GM12875 (cell line): Measurements from ENCODE around the gene FTSJ1.

ENCODE experiments used
- H3K4me3 ChIP-seq: one replicate; pipeline ENCODE4 v1.5.1; 2011; ENCODE audit warnings: low read depth, low read length, control low read depth
- CTCF ChIP-seq: IDR thresholded peaks from 2 replicates; pipeline ENCODE4 v1.5.1; 2011; ENCODE audit warnings: low read depth, mild to moderate bottlenecking, control low read depth, inconsistent platforms, low read length, moderate library complexity, borderline replicate concordance; ENCODE audit not compliant: insufficient read depth

The FTSJ1 gene

GRCh38 chrX:48472851-48473703, 2.9 kb upstream of the FTSJ1 start:
- no peak overlapping the region for H3K4me3 ChIP-seq
- TF ChIP-seq CTCF = no peak

GRCh38 chrX:48473704-48473990, 2.4 kb upstream of the FTSJ1 start:
- TF ChIP-seq CTCF = no peak
- no peak overlapping the region for H3K4me3 ChIP-seq

- no peak overlapping the region for H3K4me3 ChIP-seq
- TF ChIP-seq CTCF = peak; percentile 33; the same call in 1 of the 2 replicates
Observed at GRCh38 chrX:48474127-48474526, 1.9 kb upstream of the FTSJ1 start.

DNA sequence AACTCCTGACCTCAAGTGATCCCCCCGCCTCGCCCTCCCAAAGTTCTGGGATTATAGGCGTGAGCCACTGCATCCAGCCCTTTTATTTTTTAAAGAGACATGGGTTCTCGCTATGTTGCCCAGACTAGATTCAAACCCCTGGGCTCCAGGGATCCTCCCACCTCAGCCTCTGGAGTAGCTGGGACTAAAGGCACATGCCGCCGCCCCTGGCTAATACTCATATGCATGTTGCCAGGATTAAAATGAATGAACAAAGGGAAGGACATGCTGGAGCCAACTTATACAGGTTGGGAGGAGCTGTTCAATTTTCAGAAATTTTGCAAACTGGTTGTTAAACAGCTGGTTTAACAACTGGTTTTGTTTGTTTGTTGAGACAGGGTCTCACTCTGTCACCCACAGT, 1.4 kb upstream of the FTSJ1 start:
- no peak overlapping the region for H3K4me3 ChIP-seq
- no peak for TF ChIP-seq CTCF

DNA sequence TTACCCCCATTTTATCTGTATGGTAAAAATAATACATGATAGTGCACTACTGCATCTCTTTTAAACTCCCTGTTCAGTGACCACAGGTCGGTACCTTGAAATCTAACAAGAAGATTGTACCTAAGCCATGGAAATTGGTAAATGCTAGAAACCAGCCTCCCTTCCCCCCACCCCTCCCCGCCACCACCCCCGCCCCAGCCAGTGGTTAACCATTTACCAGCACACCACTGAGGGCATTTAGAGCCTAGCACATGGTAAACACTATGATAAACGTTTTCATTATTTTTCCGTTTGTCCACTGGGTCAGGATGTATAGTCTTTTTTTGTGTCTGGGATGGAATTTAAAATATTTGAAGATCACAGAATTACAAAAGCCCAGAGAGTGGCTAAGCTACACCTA, 703 bp upstream of the FTSJ1 start:
- H3K4me3 ChIP-seq = peak overlapping the region; percentile 74
- no peak for TF ChIP-seq CTCF

DNA sequence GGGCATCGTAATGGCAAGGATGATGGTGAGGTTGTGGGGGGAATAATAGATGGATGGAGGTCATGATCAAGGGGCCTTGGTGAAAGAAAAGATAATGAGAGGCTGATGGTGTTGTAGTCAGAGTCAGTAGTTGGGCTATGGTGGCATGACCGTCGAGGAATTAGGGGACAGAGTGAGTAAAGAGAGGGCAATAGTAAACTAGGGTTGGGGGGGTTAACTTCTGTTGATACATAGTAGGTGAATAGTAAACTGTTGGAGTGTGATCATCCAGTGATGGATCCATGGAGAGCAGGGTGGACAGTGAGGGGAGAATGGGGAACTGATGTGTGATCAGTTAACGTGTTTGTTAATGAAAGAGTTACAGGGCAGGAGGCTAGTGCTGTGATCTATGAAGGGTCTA, 920 bp downstream of the FTSJ1 start:
- H3K4me3 ChIP-seq = peak overlapping the region; percentile 74
- no peak for TF ChIP-seq CTCF
